Gastroesophageal sphincter (tissue), 4 donors: Measurements from ENCODE around the gene PRR23B. TPM values are rescaled to one million over a fixed set of nuclear protein-coding genes. Genes with fewer than 3 reads are reported as not detected.

Experiments used
- ATAC-seq: fragments of 150-250 bp; one replicate; pipeline ENCODE4 v1.9.1; 2016; ENCODE audit warnings: mild to moderate bottlenecking, moderate library complexity
- H3K27ac ChIP-seq, 4 donors: fragments of 200-600 bp; sonication (generic) in 3 of 4; 1 replicate in 3 of 4; 2 replicates in 1 of 4; pipeline ENCODE4 v1.5.1; 2016 to 2019
- H3K27me3 ChIP-seq: fragments of 200-600 bp; sonication (generic); one replicate; pipeline ENCODE4 v1.5.1; 2019
- H3K36me3 ChIP-seq, 2 donors: fragments of 200-600 bp; sonication (generic); one replicate each; pipeline ENCODE4 v1.5.1; 2019; ENCODE audit warnings: control low read depth in 1 of 2
- H3K4me1 ChIP-seq, 3 donors: fragments of 200-600 bp; sonication (generic); 1 replicate in 2 of 3; 2 replicates in 1 of 3; pipeline ENCODE4 v1.5.1; 2016 to 2019; ENCODE audit warnings: control low read depth in 2 of 3
- H3K4me3 ChIP-seq, 2 donors: fragments of 200-600 bp; sonication (generic); one replicate each; pipeline ENCODE4 v1.5.1; 2019; ENCODE audit warnings: mild to moderate bottlenecking in 1 of 2, moderate library complexity in 1 of 2
- H3K9me3 ChIP-seq, 3 donors: fragments of 200-600 bp; sonication (generic); one replicate each; pipeline ENCODE4 v1.5.1; 2017 to 2019; ENCODE audit warnings: control low read depth in 2 of 3
- CTCF ChIP-seq, 4 experiments: fragments of 200-600 bp in 2 of 4; fragments of 450-650 bp in 2 of 4; sonication (generic) in 1 of 4; IDR thresholded peaks; one replicate each; pipeline ENCODE4 v1.5.1; 2017 to 2019; ENCODE audit warnings: antibody characterized with exemption in 4 of 4, mild to moderate bottlenecking in 2 of 4, moderate library complexity in 2 of 4
- EP300 ChIP-seq: sonication (generic); formaldehyde crosslinking; IDR thresholded peaks from one replicate; pipeline ENCODE4 v1.6.1; 2017; ENCODE audit warnings: antibody characterized with exemption, mild to moderate bottlenecking
- POLR2A ChIP-seq, 2 donors: fragments of 450-650 bp; IDR thresholded peaks; one replicate each; pipeline ENCODE4 v1.6.1; 2017; ENCODE audit warnings: antibody characterized with exemption in 2 of 2, mild to moderate bottlenecking in 2 of 2, moderate library complexity in 1 of 2
- POLR2AphosphoS5 ChIP-seq: sonication (generic); formaldehyde crosslinking; IDR thresholded peaks from one replicate; pipeline ENCODE4 v1.6.1; 2017; ENCODE audit warnings: antibody characterized with exemption
- WGBS, 2 donors: methylation state at CpG; one replicate each; pipeline ENCODE4 v1.1.5; 2018; ENCODE audit warnings: low coverage in 1 of 2; 5-methylcytosine and 5-hydroxymethylcytosine counted together
- total RNA-seq, 4 donors: library from RNA; depleted of rRNA; stranded (reverse); fragments of >200 nt; gene quantifications; one replicate each; pipeline ENCODE4 v1.1.0, GENCODE V29; 2016

The PRR23B gene
- total RNA-seq, 4 donors from 2014 or later: not detected

- TF ChIP-seq CTCF (IDR thresholded peaks at IDR 0.05): no peak
- no peak for TF ChIP-seq POLR2AphosphoS5
- no peak for TF ChIP-seq EP300
- no peak for TF ChIP-seq POLR2A (IDR thresholded peaks at IDR 0.05)
- 93 to 100% methylated on average over 1 to 3 of the region's 8 CpGs for WGBS, 2 donors
- H3K27ac ChIP-seq: no peak overlapping the region
- no peaks in the 10 kb centered on the region for H3K36me3 ChIP-seq
- H3K4me3 ChIP-seq: no peak overlapping the region
- peaks cover 16% of the 10 kb centered on the region for H3K27me3 ChIP-seq
- H3K4me1 ChIP-seq: peaks cover 0 to 7% (median 0%) of the 10 kb centered on the region in 3 donors
- no peaks in the 10 kb centered on the region for H3K9me3 ChIP-seq
- ATAC-seq: no peak
These were observed 45.4 kb downstream of the PRR23B start for GRCh38 chr3:138975351-138975750.

GRCh38 chr3:138974462-138974861, 46.3 kb downstream of the PRR23B start:
- ATAC-seq: no peak

GRCh38 chr3:138972941-138973340, 47.8 kb downstream of the PRR23B start:
- no peaks in the 10 kb centered on the region for H3K9me3 ChIP-seq
- 75% methylated on average over 1 of the region's 5 CpGs; no CpG with 5 or more reads in 1 of the 2 donors for WGBS, 2 donors
- no peaks in the 10 kb centered on the region for H3K4me1 ChIP-seq
- H3K27ac ChIP-seq: no peak overlapping the region
- peaks cover 27% of the 10 kb centered on the region for H3K27me3 ChIP-seq
- H3K4me3 ChIP-seq: no peak overlapping the region
- no peaks in the 10 kb centered on the region for H3K36me3 ChIP-seq
- no peak for ATAC-seq
- TF ChIP-seq POLR2A (IDR thresholded peaks at IDR 0.05) (no peak), POLR2AphosphoS5 (no peak), EP300 (no peak), CTCF (IDR thresholded peaks at IDR 0.05) (no peak)

More at GRCh38 chr3:138974462-138974861, 46.3 kb downstream of the PRR23B start:
- peaks cover 0 to 1% (median 0%) of the 10 kb centered on the region in 3 donors for H3K4me1 ChIP-seq
- peaks cover 23% of the 10 kb centered on the region for H3K27me3 ChIP-seq
- TF ChIP-seq EP300 (no peak), POLR2A (IDR thresholded peaks at IDR 0.05) (no peak), POLR2AphosphoS5 (no peak), CTCF (IDR thresholded peaks at IDR 0.05) (no peak)
- H3K27ac ChIP-seq: no peak overlapping the region
- no peaks in the 10 kb centered on the region for H3K36me3 ChIP-seq
- no peak overlapping the region for H3K4me3 ChIP-seq
- H3K9me3 ChIP-seq: no peaks in the 10 kb centered on the region
- WGBS, 2 donors: 83 to 86% methylated on average over 5 of the region's 5 CpGs

- TF ChIP-seq POLR2A (IDR thresholded peaks at IDR 0.05) (no peak), CTCF (IDR thresholded peaks at IDR 0.05) (no peak)
- Histone ChIP-seq H3K27me3 (peaks cover 27% of the 10 kb centered on the region), H3K27ac (no peak overlapping the region), H3K9me3 (no peaks in the 10 kb centered on the region), H3K4me1 (no peaks in the 10 kb centered on the region), H3K4me3 (no peak overlapping the region), H3K36me3 (no peaks in the 10 kb centered on the region)
- no peak for ATAC-seq
- 0 to 47% methylated on average over 1 to 4 of the region's 6 CpGs for WGBS, 2 donors
These were observed 48.9 kb downstream of the PRR23B start for GRCh38 chr3:138971766-138972320.

Other genes with a start within 250 kb of the PRR23B start
- gene PIK3CB, start 186.0 kb downstream of the PRR23B start, total RNA-seq: 10 to 100 TPM; 20.3 to 46.4 (median 37.3) TPM
- gene FOXL2, start 73.8 kb downstream of the PRR23B start, total RNA-seq: not detected
- under 1 TPM in 1 of 4 donors, not detected in 3; 0.15 TPM for gene FOXL2NB, start 73.7 kb downstream of the PRR23B start, total RNA-seq
- not detected for gene PRR23A, start 14.7 kb downstream of the PRR23B start, total RNA-seq
- gene PRR23C, start 24.0 kb upstream of the PRR23B start, total RNA-seq: under 1 TPM in 1 of 4 donors, not detected in 3; 0.15 TPM